Type B pancreatic cell (in vitro differentiated cells): ENCODE measurements around the gene NTN5. TPM values are rescaled to one million over a fixed set of nuclear protein-coding genes. Genes with fewer than 3 reads are reported as not detected.

Source experiments
- DNase-seq: peaks from one replicate; pipeline ENCODE4 v3.0.0; 2021; ENCODE audit warnings: mixed read lengths; ENCODE audit not compliant: unreplicated experiment; ENCODE audit errors: extremely low spot score
- H3K27ac Mint-ChIP-seq: 2 replicates; pipeline ENCODE4 v1.8.0; 2021; ENCODE audit warnings: mild to moderate bottlenecking, mixed read lengths
- H3K27me3 Mint-ChIP-seq: 2 replicates; pipeline ENCODE4 v1.8.0; 2021; ENCODE audit warnings: mixed read lengths
- H3K36me3 Mint-ChIP-seq: 2 replicates; pipeline ENCODE4 v1.8.0; 2021; ENCODE audit warnings: mixed read lengths
- H3K4me1 Mint-ChIP-seq: one replicate; pipeline ENCODE4 v1.8.0; 2021; ENCODE audit warnings: mixed read lengths; ENCODE audit not compliant: unreplicated experiment
- H3K4me3 Mint-ChIP-seq: 2 replicates; pipeline ENCODE4 v1.8.0; 2021; ENCODE audit warnings: mild to moderate bottlenecking, mixed read lengths
- H3K9me3 Mint-ChIP-seq: 2 replicates; pipeline ENCODE4 v1.8.0; 2021; ENCODE audit warnings: mixed read lengths
- CTCF ChIP-seq: fragments of 200-600 bp; sonication (generic); conservative IDR thresholded peaks from 2 replicates; pipeline ENCODE4 v1.5.0; 2021; ENCODE audit warnings: antibody characterized with exemption, mild to moderate bottlenecking
- total RNA-seq: library from RNA; stranded (reverse); gene quantifications from 2 replicates; pipeline ENCODE4 v1.2.1, GENCODE V29; 2021; ENCODE audit warnings: low replicate concordance

Gene NTN5
- total RNA-seq, 1 donor from 2014 or later, result 1.2 TPM

DNA sequence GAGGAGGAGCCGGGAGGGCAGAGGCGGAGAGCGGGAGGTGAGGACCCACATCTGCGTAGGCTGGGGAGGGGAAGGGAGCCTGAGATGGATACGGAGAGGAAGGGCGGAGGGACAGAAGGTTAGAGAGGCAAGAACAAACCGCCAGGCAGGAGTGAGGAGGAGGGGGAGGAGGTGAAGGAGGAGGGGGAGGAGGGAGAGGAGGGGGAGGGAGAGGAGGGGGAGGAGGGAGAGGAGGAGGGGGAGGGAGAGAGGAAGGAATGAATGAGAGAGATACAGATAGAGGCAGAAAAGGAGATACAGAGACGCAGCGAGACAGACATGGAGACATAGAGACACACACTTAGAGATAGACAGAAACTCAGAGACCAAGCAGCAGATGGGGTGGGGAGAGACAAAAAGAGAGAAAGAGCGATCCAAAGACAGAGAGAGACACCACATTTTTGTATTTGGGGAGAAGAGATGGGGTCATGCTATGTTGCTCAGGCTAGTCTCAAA is 26.0 kb downstream of the NTN5 start:
- TF ChIP-seq CTCF, result no peak
- Mint-ChIP-seq H3K4me1 (peaks cover 19% of the 10 kb centered on the region), H3K27ac (no peak overlapping the region), H3K36me3 (no peaks in the 10 kb centered on the region), H3K4me3 (peak overlapping the region; percentile 50), H3K9me3 (no peaks in the 10 kb centered on the region), H3K27me3 (no peaks in the 10 kb centered on the region)
- no peak for DNase-seq

- TF ChIP-seq CTCF, result peak; percentile 87
- Mint-ChIP-seq H3K4me3 (peak within 1 kb of the TSS; percentile 97), H3K27me3 (no peaks in the 10 kb centered on the region), H3K36me3 (no peaks in the 10 kb centered on the region), H3K4me1 (peaks cover 19% of the 10 kb centered on the region), H3K27ac (peak within 1 kb of the TSS; percentile 72), H3K9me3 (no peaks in the 10 kb centered on the region)
- DNase-seq, result peak; percentile 95
These were observed 26.7 kb downstream of the NTN5 start, which contains the start of gene CA11 for GRCh38 chr19:48646001-48646721. CA11 (minus strand) TSS chr19:48646187; CDS start chr19:48645632, 555 bp downstream.

DNA sequence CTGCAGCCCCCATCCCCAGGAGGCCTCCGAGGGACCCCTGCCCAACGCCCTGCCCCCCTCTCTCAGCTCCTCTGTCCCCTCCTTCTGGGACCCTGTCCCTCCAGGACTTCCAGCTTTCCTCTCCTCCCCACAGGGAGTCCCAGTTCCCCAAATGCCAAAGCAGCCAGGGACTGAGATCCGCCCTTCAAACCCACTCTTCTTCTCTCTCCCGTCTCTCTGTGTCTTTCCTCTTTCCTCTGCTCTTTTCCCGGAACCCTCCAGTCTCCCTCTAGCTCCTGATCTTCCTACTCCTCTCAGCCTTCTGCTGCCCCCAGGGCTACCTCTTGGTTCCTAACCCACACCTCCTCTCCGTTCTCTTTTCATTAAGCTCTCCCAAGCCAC is 27.2 kb downstream of the NTN5 start:
- DNase-seq, result no peak
- Mint-ChIP-seq H3K27me3 (no peaks in the 10 kb centered on the region), H3K36me3 (no peaks in the 10 kb centered on the region), H3K4me3 (peak overlapping the region; percentile 97), H3K9me3 (no peaks in the 10 kb centered on the region), H3K4me1 (peaks cover 19% of the 10 kb centered on the region), H3K27ac (peak overlapping the region; percentile 72)
- no peak for TF ChIP-seq CTCF

- peak overlapping the region; percentile 97 for H3K4me3 Mint-ChIP-seq
- no peak for TF ChIP-seq CTCF
- peak overlapping the region; percentile 72 for H3K27ac Mint-ChIP-seq
- no peaks in the 10 kb centered on the region for H3K9me3 Mint-ChIP-seq
- H3K36me3 Mint-ChIP-seq, result no peaks in the 10 kb centered on the region
- H3K4me1 Mint-ChIP-seq, result peaks cover 19% of the 10 kb centered on the region
- no peaks in the 10 kb centered on the region for H3K27me3 Mint-ChIP-seq
- DNase-seq, result peak; percentile 76
These were observed 27.8 kb downstream of the NTN5 start for GRCh38 chr19:48644839-48645619.

DNA sequence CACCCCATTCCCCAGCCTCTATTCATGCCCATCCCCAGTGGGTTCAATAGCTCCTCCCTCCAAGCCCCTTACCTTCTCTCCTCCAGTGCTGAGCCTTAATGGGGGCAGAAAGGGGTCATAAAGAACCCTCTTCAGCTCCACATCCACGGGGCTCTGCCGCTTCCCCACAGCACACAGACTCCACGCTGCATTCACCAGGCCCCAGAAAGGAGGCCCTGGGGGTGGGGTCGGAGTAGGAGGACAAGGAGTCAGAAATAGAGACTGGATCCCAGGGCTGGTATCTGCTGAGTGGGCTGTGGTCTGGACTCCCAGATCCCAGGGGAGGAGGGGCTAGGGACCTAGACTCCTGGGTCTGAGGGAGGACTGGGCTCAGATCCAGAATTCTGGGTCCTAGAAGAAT is 28.5 kb downstream of the NTN5 start:
- peak overlapping the region; percentile 97 for H3K4me3 Mint-ChIP-seq
- H3K9me3 Mint-ChIP-seq, result no peaks in the 10 kb centered on the region
- DNase-seq, result no peak
- H3K4me1 Mint-ChIP-seq, result peaks cover 19% of the 10 kb centered on the region
- H3K36me3 Mint-ChIP-seq, result no peaks in the 10 kb centered on the region
- no peaks in the 10 kb centered on the region for H3K27me3 Mint-ChIP-seq
- peak overlapping the region; percentile 50 for H3K27ac Mint-ChIP-seq
- no peak for TF ChIP-seq CTCF
